Hepatic stellate cell (primary cell): ENCODE results near the gene TPSG1.
"Not testable (repeated sequence)": the region's sequence is repeated elsewhere in the genome, so short reads cannot be mapped to it uniquely, and the experiment has no call there.

Experiments
- DNase-seq: peaks from one replicate; pipeline ENCODE4 v3.0.0; 2011; ENCODE audit warnings: low spot score

TPSG1 gene

GRCh38 chr16:1225051-1225451, at the start of gene TPSG1:
TPSG1 (minus strand) TSS chr16:1225268; CDS start chr16:1225252, 16 bp downstream.
- DNase-seq = no peak

- no peak for DNase-seq
These were observed 49.7 kb upstream of the TPSG1 start for GRCh38 chr16:1274767-1275166.

- DNase-seq = no peak
These were observed 48.7 kb upstream of the TPSG1 start for GRCh38 chr16:1273816-1274215.

- no peak for DNase-seq
These were observed 47.6 kb upstream of the TPSG1 start for GRCh38 chr16:1272453-1273198.

- DNase-seq = not testable (repeated sequence)
These were observed 46.8 kb upstream of the TPSG1 start for GRCh38 chr16:1271724-1272413.

GRCh38 chr16:1271380-1271723, 46.3 kb upstream of the TPSG1 start:
- no peak for DNase-seq

- not testable (repeated sequence) for DNase-seq
These were observed 44.4 kb upstream of the TPSG1 start for GRCh38 chr16:1269418-1269817.

- DNase-seq = no peak
These were observed 40.8 kb upstream of the TPSG1 start for GRCh38 chr16:1265826-1266225.

- DNase-seq = no peak
These were observed 40.1 kb upstream of the TPSG1 start for GRCh38 chr16:1265090-1265630.

GRCh38 chr16:1264345-1265089, 39.4 kb upstream of the TPSG1 start:
- DNase-seq = no peak

- DNase-seq = no peak
These were observed 38.7 kb upstream of the TPSG1 start for GRCh38 chr16:1263591-1264344.

GRCh38 chr16:1262846-1263221, 37.8 kb upstream of the TPSG1 start:
- no peak for DNase-seq

- DNase-seq = no peak
These were observed 37.3 kb upstream of the TPSG1 start for GRCh38 chr16:1262210-1262845.

GRCh38 chr16:1261131-1261892, 36.2 kb upstream of the TPSG1 start:
- DNase-seq = no peak

- no peak for DNase-seq
These were observed 35.1 kb upstream of the TPSG1 start for GRCh38 chr16:1260101-1260680.

- no peak for DNase-seq
These were observed 34.6 kb upstream of the TPSG1 start for GRCh38 chr16:1259760-1260068.

- no peak for DNase-seq
These were observed 34.1 kb upstream of the TPSG1 start for GRCh38 chr16:1258906-1259759.

- DNase-seq = no peak
These were observed 33.1 kb upstream of the TPSG1 start for GRCh38 chr16:1258225-1258600.

GRCh38 chr16:1257561-1258224, 32.6 kb upstream of the TPSG1 start:
- DNase-seq = no peak
